Keratinocyte (primary cell): ENCODE data around the gene ST8SIA1.

ENCODE experiments used
- CTCF ChIP-seq, 3 experiments: IDR thresholded peaks in 1 of 3; conservative IDR thresholded peaks in 1 of 3; optimal IDR thresholded peaks in 1 of 3; 2 replicates in 2 of 3; 3 replicates in 1 of 3; pipeline versions ENCODE3 to v1.5.1; 2011; ENCODE audit warnings: low read length in 3 of 3, mild to moderate bottlenecking in 3 of 3, moderate library complexity in 2 of 3, control low read depth in 1 of 3, inconsistent platforms in 1 of 3; ENCODE audit not compliant: insufficient read depth in 2 of 3; ENCODE audit errors: extremely low read depth in 1 of 3
- EZH2 ChIP-seq: IDR thresholded peaks from one replicate; pipeline ENCODE4 v1.6.1; 2012; ENCODE audit warnings: inconsistent platforms, mild to moderate bottlenecking, low read length, moderate library complexity

- TF ChIP-seq CTCF (optimal IDR thresholded peaks at IDR 0.05 in 1 of 3, IDR thresholded peaks at IDR 0.05 in 1 of 3, conservative IDR thresholded peaks at IDR 0.05 in 1 of 3; ENCODE audit: extremely low read depth in 1 of 3, insufficient read depth in 2 of 3, low read length in 3 of 3) (no peak), EZH2 (no peak)
These were observed 72.2 kb downstream of the ST8SIA1 start for GRCh38 chr12:22262309-22262708.
